HG02642 (cell line): ENCODE results near the gene NAALADL2.

Experiments used
- ATAC-seq: cut with Tn5 transposase; IDR thresholded peaks from one replicate; pipeline ENCODE4 v1.9.1; 2021; ENCODE audit warnings: mild to moderate bottlenecking; ENCODE audit not compliant: unreplicated experiment, poor library complexity

The NAALADL2 gene

DNA sequence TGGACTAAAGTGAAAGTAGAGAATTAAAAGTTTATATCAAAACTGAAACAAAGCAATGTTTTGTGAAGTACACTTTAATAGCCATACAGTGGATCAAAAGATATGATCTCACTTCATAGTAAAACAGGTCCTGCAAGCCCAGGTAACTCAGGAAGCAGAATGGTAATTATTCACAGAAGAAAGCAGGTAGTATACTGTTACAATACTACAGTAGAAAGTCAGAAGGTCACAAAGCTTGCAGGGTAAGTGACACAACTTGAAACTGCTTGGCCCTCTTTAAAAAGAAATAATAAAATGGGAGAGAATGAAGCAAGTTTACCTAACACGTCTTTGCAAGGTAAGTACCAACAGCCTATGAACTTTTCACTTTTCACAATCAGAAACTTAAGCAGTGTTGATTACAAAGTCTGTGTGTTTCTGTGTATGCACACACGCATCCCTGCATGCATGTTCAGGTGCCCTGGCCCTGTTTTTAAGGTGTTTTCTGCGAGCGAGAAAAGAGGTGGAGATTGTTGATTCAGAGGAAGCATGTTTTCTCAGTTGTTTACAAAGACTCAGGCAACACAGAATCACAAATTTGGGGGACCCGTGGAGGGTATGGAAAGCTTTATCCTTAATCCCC, at the start of gene NAALADL2:
Gene NAALADL2, plus strand, starts transcription at position 221 of the 622 bp plus-strand sequence.
- no peak for ATAC-seq

GRCh38 chr3:174810254-174810653, 48.9 kb upstream of the NAALADL2 start:
- no peak for ATAC-seq

DNA sequence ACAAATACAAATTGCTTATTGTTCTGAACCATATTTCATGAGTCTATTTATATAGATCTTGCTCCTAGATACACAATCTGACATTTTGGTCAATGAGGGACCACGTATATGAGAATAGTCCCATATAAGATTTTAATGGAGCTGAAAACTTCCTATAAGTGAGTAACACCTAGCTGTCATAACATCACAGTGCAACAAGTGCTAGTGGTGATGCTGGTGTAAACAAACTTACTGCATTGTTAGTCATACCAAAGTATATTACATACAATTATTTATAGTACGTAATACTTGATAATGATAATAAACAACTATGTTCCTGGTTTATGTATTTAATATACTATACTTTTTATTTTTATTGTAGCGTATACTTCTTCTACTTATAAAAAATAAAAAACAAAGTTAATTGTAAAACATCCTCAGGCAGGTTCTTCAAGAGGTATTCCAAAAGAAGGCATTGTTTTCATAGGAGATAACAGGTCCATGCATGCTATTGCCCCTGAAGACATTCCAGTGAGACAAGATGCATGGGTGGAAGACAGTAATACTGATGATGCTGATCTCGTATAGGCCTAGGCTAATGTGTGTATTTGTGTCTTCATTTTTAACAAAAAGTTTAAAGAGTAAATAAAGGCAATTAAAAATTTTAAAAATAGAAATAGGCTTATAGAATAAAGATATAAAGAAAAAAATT, 46.8 kb upstream of the NAALADL2 start:
- no peak for ATAC-seq

DNA sequence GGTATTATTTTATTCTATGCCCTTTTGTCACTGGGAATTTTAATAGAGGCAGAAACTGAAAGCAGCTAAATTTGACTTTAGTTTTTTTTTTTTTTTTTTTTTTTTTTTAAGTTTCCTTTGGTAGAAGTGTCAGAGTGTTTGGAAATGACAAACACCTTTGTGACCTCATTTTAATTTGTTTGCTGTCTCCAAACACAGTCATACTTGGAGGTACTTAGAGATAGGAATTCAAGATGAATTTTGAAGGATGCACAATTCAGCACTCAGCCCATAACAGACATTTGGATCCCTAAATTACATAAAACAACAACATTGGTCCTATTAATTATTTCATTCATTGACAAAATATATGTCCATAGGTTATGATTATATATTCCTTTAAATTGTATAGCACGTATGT, 43.4 kb upstream of the NAALADL2 start:
- no peak for ATAC-seq

DNA sequence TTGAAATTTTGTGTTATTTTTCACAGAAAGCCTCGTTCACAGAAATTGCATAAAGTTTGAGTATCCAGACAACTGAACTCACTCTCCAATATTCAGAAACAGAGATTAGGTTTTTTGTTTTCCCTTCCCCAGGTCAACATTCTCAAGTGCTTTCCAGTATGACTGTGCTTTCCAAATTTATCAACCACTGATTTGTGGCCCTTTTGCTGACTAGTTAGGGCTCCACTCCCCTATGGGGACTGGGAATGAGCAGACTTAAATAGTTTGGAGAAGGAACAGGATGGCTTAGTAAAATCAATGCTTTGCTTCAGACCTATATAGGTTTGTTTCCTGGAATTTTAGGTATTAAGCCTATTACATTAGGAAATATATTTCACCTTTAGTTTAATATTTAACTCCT, 38.2 kb upstream of the NAALADL2 start:
- ATAC-seq, result no peak

DNA sequence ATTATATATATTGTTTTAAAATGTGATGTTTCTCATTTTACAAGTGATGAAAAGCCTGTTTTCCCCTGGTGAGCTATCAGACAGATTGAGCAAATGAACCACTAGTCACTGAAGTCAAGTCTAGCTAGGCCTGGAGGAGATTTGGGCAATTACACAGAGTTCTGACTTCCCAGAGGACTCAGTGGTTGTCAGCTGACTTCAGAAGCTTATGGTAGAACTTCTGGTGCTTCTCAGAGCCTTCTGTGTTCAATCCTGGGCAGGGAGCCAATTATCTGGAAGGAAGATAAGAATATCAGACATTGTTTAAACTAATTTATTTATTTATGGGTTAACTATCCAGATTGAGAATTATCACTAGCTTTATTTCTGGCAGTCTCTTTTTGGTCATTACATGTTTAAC, 37.7 kb upstream of the NAALADL2 start:
- no peak for ATAC-seq

- no peak for ATAC-seq
These were observed 36.8 kb upstream of the NAALADL2 start for GRCh38 chr3:174822320-174822719.

DNA sequence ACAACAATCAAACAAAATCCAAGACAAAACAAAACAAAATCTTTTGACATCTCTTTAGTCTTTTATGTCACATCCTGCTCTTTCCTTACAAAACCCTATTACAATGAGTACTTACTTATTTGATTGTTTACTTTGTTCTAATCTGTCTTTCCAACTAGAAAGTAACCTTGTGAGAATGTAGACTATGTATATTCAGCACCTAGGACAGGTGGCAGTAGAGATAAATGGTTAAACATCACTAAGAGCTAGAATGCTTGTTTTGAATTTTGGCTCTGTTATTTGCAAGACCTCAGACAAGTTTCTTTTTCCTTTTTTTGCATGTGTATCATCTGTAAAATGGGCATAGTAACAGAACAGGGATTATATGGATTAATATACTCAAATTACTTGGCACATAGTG, 33.1 kb upstream of the NAALADL2 start:
- no peak for ATAC-seq

GRCh38 chr3:174844746-174845145, 14.4 kb upstream of the NAALADL2 start:
- ATAC-seq, result no peak

- ATAC-seq, result no peak
These were observed 13.1 kb upstream of the NAALADL2 start for GRCh38 chr3:174846055-174846454.

DNA sequence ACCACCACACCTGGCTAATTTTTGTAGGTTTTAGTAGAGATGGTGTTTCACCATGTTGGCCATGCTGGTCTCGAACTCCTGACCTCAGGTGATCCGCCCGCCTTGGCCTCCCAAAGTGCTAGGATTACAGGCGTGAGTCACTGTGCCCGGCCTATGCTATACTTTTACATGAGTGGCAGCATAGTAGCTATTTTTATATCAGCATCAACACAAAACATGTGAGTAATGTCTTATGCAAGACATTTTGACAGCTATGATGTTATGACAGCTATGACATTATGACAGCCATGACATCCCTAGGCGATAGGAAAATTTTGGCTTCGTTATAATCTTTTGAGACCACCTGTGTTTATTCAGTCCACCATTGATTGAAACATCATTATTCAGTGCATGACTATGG, 4.1 kb upstream of the NAALADL2 start:
- ATAC-seq, result no peak

DNA sequence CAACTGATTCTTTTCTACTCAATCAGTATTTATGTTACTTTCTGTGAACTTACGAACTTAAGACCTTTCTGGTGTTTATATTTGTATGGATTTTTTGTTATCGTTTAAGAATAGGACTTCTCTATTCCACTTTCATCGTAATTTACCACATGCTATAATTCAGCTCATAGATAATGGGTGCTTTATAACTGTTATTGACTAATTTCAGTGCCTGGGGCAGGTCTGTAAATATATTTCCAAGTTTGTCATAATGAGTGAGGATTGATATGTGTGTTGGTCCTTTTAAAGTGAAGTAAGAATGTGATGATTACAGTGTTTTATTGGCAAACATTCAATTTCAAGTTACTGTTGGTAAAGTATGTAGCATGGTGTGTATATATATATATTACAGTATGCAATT, 1.8 kb upstream of the NAALADL2 start:
- ATAC-seq, result no peak

GRCh38 chr3:174858353-174858752, 781 bp upstream of the NAALADL2 start:
- no peak for ATAC-seq

- no peak for ATAC-seq
These were observed 622 bp downstream of the NAALADL2 start for GRCh38 chr3:174859756-174860155.

GRCh38 chr3:174862101-174862500, 3.0 kb downstream of the NAALADL2 start:
- no peak for ATAC-seq

GRCh38 chr3:174862666-174863065, 3.5 kb downstream of the NAALADL2 start:
- ATAC-seq, result no peak

GRCh38 chr3:174863488-174863887, 4.4 kb downstream of the NAALADL2 start:
- ATAC-seq, result no peak

DNA sequence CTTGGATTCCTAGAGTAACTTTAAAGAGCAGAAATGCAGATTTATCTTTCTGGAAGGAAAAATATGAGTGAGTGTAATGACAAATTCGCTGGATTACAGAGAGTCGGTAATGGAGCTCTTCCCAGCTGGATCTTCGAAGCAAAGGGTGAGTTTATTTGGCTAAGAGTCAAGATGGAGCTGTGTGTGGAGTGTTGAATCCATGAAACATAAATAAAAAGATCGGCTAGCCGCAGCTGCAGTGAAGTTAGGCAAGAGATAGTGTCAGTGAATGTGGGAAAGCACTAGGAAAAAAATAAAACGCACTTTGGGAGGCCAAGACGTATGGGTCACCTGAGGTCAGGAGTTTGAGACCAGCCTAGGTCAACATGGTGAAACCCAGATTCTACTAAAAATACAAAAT, 10.3 kb downstream of the NAALADL2 start:
- ATAC-seq, result no peak

DNA sequence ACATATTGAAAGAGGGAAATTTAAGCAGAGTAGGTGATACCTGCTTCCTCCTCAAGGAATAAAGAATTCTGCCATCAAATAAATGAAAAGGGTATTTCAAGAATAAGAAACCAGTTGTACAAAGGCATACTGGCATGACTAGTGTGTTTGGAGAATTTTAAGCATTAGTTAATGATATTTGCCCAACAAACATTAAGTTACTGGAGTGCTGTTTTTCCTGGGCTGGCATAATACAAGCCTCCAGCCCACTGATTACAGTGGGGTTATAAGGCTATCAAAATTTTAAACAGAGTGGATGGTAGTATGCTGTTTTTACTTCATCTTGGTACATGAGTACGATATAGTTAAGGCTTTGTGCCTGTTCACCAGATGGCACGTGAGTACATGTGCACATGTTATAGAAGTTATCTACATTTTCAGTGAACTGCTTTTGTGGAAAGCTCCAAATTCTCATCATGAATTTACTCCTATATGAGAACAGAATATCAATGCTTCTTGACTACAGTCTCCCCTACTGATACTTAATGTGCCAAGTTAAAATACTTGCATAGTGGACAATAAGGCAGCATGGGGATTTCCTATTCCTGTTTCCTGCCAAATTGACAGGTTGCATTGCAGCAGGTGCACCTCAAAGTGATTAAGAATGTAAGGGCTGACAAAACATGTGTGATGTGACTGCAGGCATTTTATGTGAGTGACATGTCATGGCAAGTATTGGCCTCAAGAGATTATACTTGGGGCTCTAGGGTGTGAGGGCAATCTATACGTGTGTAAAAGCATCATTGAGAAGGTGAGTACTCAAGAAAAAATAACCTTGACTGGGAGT, 14.9 kb downstream of the NAALADL2 start:
- ATAC-seq, result no peak

DNA sequence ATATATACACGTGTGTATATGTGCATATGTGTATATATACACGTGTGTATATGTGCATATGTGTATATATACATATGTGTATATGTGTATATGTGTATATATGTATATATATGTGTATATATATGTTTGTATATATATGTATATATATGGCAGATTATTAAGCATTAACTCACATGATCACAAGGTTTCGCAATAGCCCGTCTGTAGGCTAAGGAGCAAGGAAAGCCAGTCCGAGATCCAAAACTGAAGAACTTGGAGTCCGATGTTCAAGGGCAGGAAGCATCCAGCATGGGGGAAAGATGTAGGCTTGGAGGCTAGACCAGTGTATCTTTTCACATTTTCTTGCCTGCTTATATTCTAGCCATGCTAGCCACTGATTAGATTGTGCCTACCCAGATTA, 23.7 kb downstream of the NAALADL2 start:
- ATAC-seq, result no peak

DNA sequence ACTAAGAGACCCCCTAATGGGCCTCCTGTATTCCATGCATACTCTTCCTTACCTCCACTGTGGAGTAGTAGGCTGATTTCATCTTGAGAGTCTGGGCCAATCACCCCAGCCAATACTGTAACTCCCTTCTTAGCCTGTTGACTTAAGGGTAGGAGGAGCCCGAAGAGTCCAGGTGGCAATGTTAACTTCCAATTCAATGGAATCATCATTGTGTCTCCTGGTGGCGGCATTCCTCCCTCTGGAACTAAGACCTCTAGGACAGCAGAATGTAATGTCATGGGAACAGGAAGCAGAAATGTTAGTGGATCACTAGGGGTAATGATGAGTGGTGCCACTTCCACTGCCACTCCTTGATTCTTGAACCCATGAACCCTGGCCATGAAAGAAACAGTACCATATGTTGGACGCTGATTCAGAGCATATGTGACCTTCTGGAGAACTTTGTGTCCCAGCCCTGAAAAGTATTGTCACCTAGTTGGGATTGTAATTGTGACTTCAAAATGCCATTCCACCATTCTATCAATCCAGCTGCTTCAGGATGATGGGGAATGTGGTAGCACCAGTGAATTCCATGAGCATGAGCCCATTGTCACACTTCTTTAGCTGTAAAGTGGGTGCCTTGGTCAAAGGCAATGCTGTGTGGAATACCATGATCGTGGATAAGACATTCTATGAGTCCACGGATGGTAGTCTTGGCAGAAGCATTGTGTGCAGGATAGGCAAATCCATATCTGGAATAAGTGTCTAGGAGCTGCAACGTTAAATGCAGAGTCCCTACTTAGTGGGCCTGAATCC, 24.9 kb downstream of the NAALADL2 start:
- ATAC-seq, result no peak
